H9 (cell line): ENCODE measurements around the gene FCRL2. TPM values are rescaled to one million over a fixed set of nuclear protein-coding genes. Genes with fewer than 3 reads are reported as not detected.

ENCODE experiments used
- DNase-seq: peaks from one replicate; pipeline ENCODE4 v3.0.0-alpha.2; 2017
- H2AFZ ChIP-seq: one replicate; pipeline ENCODE4 v1.6.1; 2013; ENCODE audit warnings: mild to moderate bottlenecking, low read length, control low read depth, moderate library complexity
- H2AK5ac ChIP-seq: 2 replicates; pipeline ENCODE4 v1.6.1; 2013; ENCODE audit warnings: low read length, control low read depth, mixed read lengths; ENCODE audit not compliant: insufficient read length
- H2BK120ac ChIP-seq: one replicate; pipeline ENCODE4 v1.6.1; 2013; ENCODE audit warnings: low read depth, mild to moderate bottlenecking, low read length, control low read depth, inconsistent platforms; ENCODE audit not compliant: poor library complexity, severe bottlenecking
- H2BK12ac ChIP-seq: 2 replicates; pipeline ENCODE4 v1.6.1; 2013; ENCODE audit warnings: low read length, control low read depth, mixed read lengths, low read depth; ENCODE audit not compliant: insufficient read length
- H2BK15ac ChIP-seq: 2 replicates; pipeline ENCODE4 v1.6.1; 2013; ENCODE audit warnings: low read depth, low read length, control low read depth
- H2BK20ac ChIP-seq: one replicate; pipeline ENCODE4 v1.6.1; 2013; ENCODE audit warnings: low read depth, mild to moderate bottlenecking, low read length, control low read depth, inconsistent platforms; ENCODE audit not compliant: poor library complexity, severe bottlenecking
- H2BK5ac ChIP-seq: 2 replicates; pipeline ENCODE4 v1.6.1; 2013; ENCODE audit warnings: low read length, control low read depth, mixed read lengths; ENCODE audit not compliant: insufficient read length
- H3K14ac ChIP-seq: 2 replicates; pipeline ENCODE4 v1.6.1; 2013; ENCODE audit warnings: low read length, control low read depth; ENCODE audit not compliant: insufficient read depth
- H3K18ac ChIP-seq: 2 replicates; pipeline ENCODE4 v1.6.1; 2013; ENCODE audit warnings: low read depth, mild to moderate bottlenecking, mixed read lengths, low read length, control low read depth; ENCODE audit not compliant: insufficient read length
- H3K23ac ChIP-seq: 2 replicates; pipeline ENCODE4 v1.6.1; 2013; ENCODE audit warnings: low read length, control low read depth, mixed read lengths, low read depth; ENCODE audit not compliant: insufficient read length
- H3K23me2 ChIP-seq: 2 replicates; pipeline ENCODE4 v1.6.1; 2013; ENCODE audit warnings: low read depth, mild to moderate bottlenecking, mixed read lengths, low read length, control low read depth; ENCODE audit not compliant: insufficient read length, poor library complexity, severe bottlenecking
- H3K27ac ChIP-seq: 2 replicates; pipeline ENCODE4 v1.5.1; 2013; ENCODE audit warnings: low read length, control low read depth, mixed read lengths, low read depth; ENCODE audit not compliant: insufficient read length
- H3K27me3 ChIP-seq: 2 replicates; pipeline ENCODE4 v1.6.1; 2013; ENCODE audit warnings: low read length, control low read depth, inconsistent platforms; ENCODE audit not compliant: insufficient read depth
- H3K4ac ChIP-seq: 2 replicates; pipeline ENCODE4 v1.6.1; 2013; ENCODE audit warnings: low read depth, mild to moderate bottlenecking, control low read depth, inconsistent platforms, low read length, moderate library complexity
- H3K4me1 ChIP-seq: 2 replicates; pipeline ENCODE4 v1.6.1; 2013; ENCODE audit warnings: low read length, control low read depth, inconsistent platforms; ENCODE audit not compliant: insufficient read depth
- H3K4me2 ChIP-seq: 2 replicates; pipeline ENCODE4 v1.6.1; 2013; ENCODE audit warnings: low read length, control low read depth, mixed read lengths; ENCODE audit not compliant: insufficient read length, insufficient read depth
- H3K56ac ChIP-seq: 2 replicates; pipeline ENCODE4 v1.6.1; 2013; ENCODE audit warnings: low read depth, mild to moderate bottlenecking, mixed read lengths, low read length, control low read depth; ENCODE audit not compliant: insufficient read length
- H3K79me1 ChIP-seq: 2 replicates; pipeline ENCODE4 v1.6.1; 2013; ENCODE audit warnings: low read depth, mild to moderate bottlenecking, moderate library complexity, low read length, control low read depth, inconsistent platforms; ENCODE audit not compliant: insufficient read depth, poor library complexity, severe bottlenecking
- H3K79me2 ChIP-seq: 2 replicates; pipeline ENCODE4 v1.6.1; 2013; ENCODE audit warnings: low read length, control low read depth, inconsistent platforms; ENCODE audit not compliant: insufficient read depth
- H3K9ac ChIP-seq: 2 replicates; pipeline ENCODE4 v1.6.1; 2013; ENCODE audit warnings: low read length, control low read depth, mixed read lengths; ENCODE audit not compliant: insufficient read length; ENCODE audit errors: extremely low read depth
- H3K9me3 ChIP-seq: one replicate; pipeline ENCODE4 v1.6.1; 2013; ENCODE audit warnings: low read depth, low read length, inconsistent platforms; ENCODE audit not compliant: control insufficient read depth
- H3T11ph ChIP-seq: one replicate; pipeline ENCODE4 v1.6.1; 2013; ENCODE audit warnings: mild to moderate bottlenecking, low read length, control low read depth, inconsistent platforms
- H4K20me1 ChIP-seq: one replicate; pipeline ENCODE4 v1.6.1; 2013; ENCODE audit not compliant: control insufficient read depth, insufficient read length, insufficient read depth
- H4K5ac ChIP-seq: 2 replicates; pipeline ENCODE4 v1.6.1; 2013; ENCODE audit warnings: low read depth, mild to moderate bottlenecking, mixed read lengths, low read length, control low read depth; ENCODE audit not compliant: insufficient read length
- H4K8ac ChIP-seq: replicated peaks from 2 replicates; pipeline ENCODE4 v1.6.1; 2013; ENCODE audit warnings: low read length, control low read depth, mixed read lengths, low read depth; ENCODE audit not compliant: insufficient read length
- H4K91ac ChIP-seq: 2 replicates; pipeline ENCODE4 v1.6.1; 2013; ENCODE audit warnings: low read depth, mild to moderate bottlenecking, moderate library complexity, mixed read lengths, low read length, control low read depth; ENCODE audit not compliant: insufficient read length
- H3K27ac Mint-ChIP-seq, 3 experiments: 2 replicates in 2 of 3; 3 replicates in 1 of 3; pipeline ENCODE4 v1.8.0; 2020 to 2021; ENCODE audit warnings: mixed read lengths in 3 of 3, mild to moderate bottlenecking in 1 of 3, moderate library complexity in 1 of 3
- H3K27me3 Mint-ChIP-seq: 2 replicates; pipeline ENCODE4 v1.8.0; 2021; ENCODE audit warnings: low read depth, mild to moderate bottlenecking, moderate library complexity, mixed read lengths
- H3K36me3 Mint-ChIP-seq, 3 experiments: 2 replicates in 2 of 3; 3 replicates in 1 of 3; pipeline ENCODE4 v1.8.0; 2020 to 2021; ENCODE audit warnings: low read depth in 3 of 3, mixed read lengths in 3 of 3; ENCODE audit not compliant: insufficient read depth in 1 of 3
- H3K4me1 Mint-ChIP-seq, 2 experiments: 2 replicates each; pipeline ENCODE4 v1.8.0; 2020; ENCODE audit warnings: mixed read lengths in 2 of 2
- H3K4me3 Mint-ChIP-seq, 2 experiments: 2 replicates in 1 of 2; 3 replicates in 1 of 2; pipeline ENCODE4 v1.8.0; 2020 to 2021; ENCODE audit warnings: mild to moderate bottlenecking in 2 of 2, mixed read lengths in 2 of 2, moderate library complexity in 1 of 2
- H3K9me3 Mint-ChIP-seq, 2 experiments: 2 replicates in 1 of 2; 3 replicates in 1 of 2; pipeline ENCODE4 v1.8.0; 2020; ENCODE audit warnings: mild to moderate bottlenecking in 2 of 2, mixed read lengths in 2 of 2, moderate library complexity in 1 of 2
- CTCF ChIP-seq: fragments of 200-600 bp; sonication (generic); conservative IDR thresholded peaks from 3 replicates; pipeline ENCODE4 v1.8.0; 2021; ENCODE audit warnings: antibody characterized with exemption, mild to moderate bottlenecking
- WGBS: extraction: QIAGEN DNeasy Blood & Tissue Kit; methylation state at CpG from one replicate; pipeline ENCODE4 v1.1.7; 2013; ENCODE audit warnings: missing lambda C conversion rate, low lambda C conversion rate, mixed read lengths; ENCODE audit not compliant: insufficient read length; ENCODE audit errors: extremely low coverage; 5-methylcytosine and 5-hydroxymethylcytosine counted together
- total RNA-seq: library from RNA; stranded (reverse); gene quantifications from 2 replicates; pipeline ENCODE4 v1.2.1, GENCODE V29; 2021

Gene FCRL2
- total RNA-seq, 1 experiment from 2014 or later, result not detected

GRCh38 chr1:157715736-157716135 lies 61.2 kb downstream of the FCRL2 start:
- Histone ChIP-seq H3K23me2 (no peaks in the 10 kb centered on the region), H2BK5ac (no peak overlapping the region), H3K79me1 (no peaks in the 10 kb centered on the region), H2BK120ac (no peak overlapping the region), H2BK12ac (no peak overlapping the region), H3K4ac (no peak overlapping the region), H2AK5ac (no peak overlapping the region), H4K91ac (no peak overlapping the region), H3K18ac (no peak overlapping the region), H2BK15ac (no peak overlapping the region), H3K4me2 (no peak overlapping the region), H3T11ph (no peak overlapping the region), H3K56ac (no peak overlapping the region), H3K27ac (no peak overlapping the region), H3K14ac (no peak overlapping the region), H3K23ac (no peak overlapping the region), H3K79me2 (no peaks in the 10 kb centered on the region), H3K9ac (no peak overlapping the region), H3K4me1 (no peaks in the 10 kb centered on the region), H4K8ac (no peak overlapping the region), H2AFZ (no peak overlapping the region), H4K20me1 (no peaks in the 10 kb centered on the region), H3K27me3 (no peaks in the 10 kb centered on the region), H2BK20ac (no peak overlapping the region), H3K9me3 (peaks cover under 1% of the 10 kb centered on the region), H4K5ac (no peak overlapping the region)
- no peak for TF ChIP-seq CTCF
- Mint-ChIP-seq H3K27ac (no peak overlapping the region), H3K36me3 (peaks cover 0 to 2% (median 1%) of the 10 kb centered on the region in 3 experiments; a peak in 2 of 7 replicates), H3K4me3 (no peak overlapping the region), H3K4me1 (no peaks in the 10 kb centered on the region), H3K9me3 (peaks cover 1% of the 10 kb centered on the region in 2 experiments; a peak in 3 of 5 replicates), H3K27me3 (no peaks in the 10 kb centered on the region; the same call in 1 of the 2 replicates)
- no peak for DNase-seq
- WGBS, result no CpG with 5 or more reads among the region's 5 CpGs
